Activated CD4-positive, alpha-beta T cell treated with anti-CD3 and anti-CD28 coated beads, Interleukin-2, amount 10 ng/mL, durations not matched to agents 24 days and 14 days (primary cell): Measurements from ENCODE around the gene NXPH3. TPM values are rescaled to one million over a fixed set of nuclear protein-coding genes. Genes with fewer than 3 reads are reported as not detected.

Experiments used
- DNase-seq: peaks from one replicate; pipeline ENCODE4 v3.0.0; 2022
- H3K27ac Mint-ChIP-seq: one replicate; pipeline ENCODE4 v1.8.0; 2022; ENCODE audit warnings: mild to moderate bottlenecking, mixed read lengths
- H3K27me3 Mint-ChIP-seq: one replicate; pipeline ENCODE4 v1.8.0; 2022; ENCODE audit warnings: mixed read lengths
- H3K36me3 Mint-ChIP-seq: one replicate; pipeline ENCODE4 v1.8.0; 2022; ENCODE audit warnings: low read depth, mild to moderate bottlenecking, mixed read lengths
- H3K4me1 Mint-ChIP-seq: one replicate; pipeline ENCODE4 v1.8.0; 2021; ENCODE audit warnings: mixed read lengths
- H3K4me3 Mint-ChIP-seq: one replicate; pipeline ENCODE4 v1.8.0; 2022; ENCODE audit warnings: mild to moderate bottlenecking, moderate library complexity, mixed read lengths
- H3K9me3 Mint-ChIP-seq: one replicate; pipeline ENCODE4 v1.8.0; 2021; ENCODE audit warnings: mixed read lengths
- intact Hi-C: fragments of 100-400 bp; cut with micrococcal nuclease; formaldehyde crosslinking; loops from one replicate; pipeline ENCODE4 v1.15.1; 2023
- total RNA-seq: library from RNA; stranded (reverse); gene quantifications from 2 replicates; pipeline ENCODE4 v1.2.3, GENCODE V29; 2022

Gene NXPH3
- total RNA-seq, 1 donor from 2014 or later, result not detected

- peaks cover 31% of the 10 kb centered on the region for H3K36me3 Mint-ChIP-seq
- H3K27me3 Mint-ChIP-seq, result no peaks in the 10 kb centered on the region
Measured at GRCh38 chr17:49621946-49622529, 46.4 kb downstream of the NXPH3 start.

GRCh38 chr17:49624896-49625295 lies 49.2 kb downstream of the NXPH3 start:
- Mint-ChIP-seq H3K4me3 (no peak overlapping the region), H3K4me1 (peaks cover 8% of the 10 kb centered on the region), H3K9me3 (no peaks in the 10 kb centered on the region), H3K27ac (no peak overlapping the region), H3K36me3 (peaks cover 17% of the 10 kb centered on the region), H3K27me3 (no peaks in the 10 kb centered on the region)
- intact Hi-C loops, result no loop called here
- DNase-seq, result no peak

More at GRCh38 chr17:49621946-49622529, 46.4 kb downstream of the NXPH3 start:
- DNase-seq, result no peak
- peaks cover 17% of the 10 kb centered on the region for H3K4me1 Mint-ChIP-seq
- H3K9me3 Mint-ChIP-seq, result no peaks in the 10 kb centered on the region
- intact Hi-C loops, result no loop called here
- H3K4me3 Mint-ChIP-seq, result no peak overlapping the region
- H3K27ac Mint-ChIP-seq, result peak overlapping the region; percentile 22

GRCh38 chr17:49629447-49629846 lies 53.8 kb downstream of the NXPH3 start:
- peaks cover 8% of the 10 kb centered on the region for H3K4me1 Mint-ChIP-seq
- intact Hi-C loops, result no loop called here
- H3K27ac Mint-ChIP-seq, result no peak overlapping the region
- no peak overlapping the region for H3K4me3 Mint-ChIP-seq
- peaks cover 5% of the 10 kb centered on the region for H3K36me3 Mint-ChIP-seq
- no peaks in the 10 kb centered on the region for H3K27me3 Mint-ChIP-seq
- DNase-seq, result no peak
- H3K9me3 Mint-ChIP-seq, result no peaks in the 10 kb centered on the region

GRCh38 chr17:49630113-49630900 lies 54.6 kb downstream of the NXPH3 start:
- no peaks in the 10 kb centered on the region for H3K9me3 Mint-ChIP-seq
- H3K4me3 Mint-ChIP-seq, result no peak overlapping the region
- H3K4me1 Mint-ChIP-seq, result peaks cover 10% of the 10 kb centered on the region
- DNase-seq, result no peak
- intact Hi-C loops, result no loop called here
- peaks cover 5% of the 10 kb centered on the region for H3K36me3 Mint-ChIP-seq
- H3K27ac Mint-ChIP-seq, result no peak overlapping the region
- H3K27me3 Mint-ChIP-seq, result no peaks in the 10 kb centered on the region

GRCh38 chr17:49631496-49631895 lies 55.8 kb downstream of the NXPH3 start:
- Mint-ChIP-seq H3K27ac (no peak overlapping the region), H3K27me3 (no peaks in the 10 kb centered on the region), H3K4me3 (no peak overlapping the region), H3K36me3 (peaks cover 8% of the 10 kb centered on the region), H3K4me1 (peaks cover 10% of the 10 kb centered on the region), H3K9me3 (no peaks in the 10 kb centered on the region)
- no peak for DNase-seq
- intact Hi-C loops, result no loop called here

Other genes with a start within 250 kb of the NXPH3 start
- gene ZNF652, start 213.6 kb upstream of the NXPH3 start, total RNA-seq, result 4.5 and 5.5 TPM in 2 replicates
- gene PHB1, start 161.0 kb upstream of the NXPH3 start, total RNA-seq, result 440 and 448 TPM in 2 replicates
- 0.33 TPM in 1 of 2 replicates, not detected in the other for gene NGFR, start 80.6 kb upstream of the NXPH3 start, total RNA-seq
- 56.0 and 61.4 TPM in 2 replicates for gene SPOP, start 102.2 kb downstream of the NXPH3 start, total RNA-seq
- gene SLC35B1, start 132.1 kb downstream of the NXPH3 start, total RNA-seq, result 78.9 and 79.5 TPM in 2 replicates
- gene FAM117A, start 188.3 kb downstream of the NXPH3 start, total RNA-seq, result 10.9 and 11.1 TPM in 2 replicates
- gene KAT7, start 212.8 kb downstream of the NXPH3 start, total RNA-seq, result 67.2 and 75.2 TPM in 2 replicates